SH-SY5Y (cell line): ENCODE results near the gene NOVA2.

ENCODE experiments used
- GATA2 ChIP-seq: IDR thresholded peaks from 2 replicates; pipeline ENCODE4 v1.6.1; 2011; ENCODE audit warnings: mild to moderate bottlenecking, low read depth, low read length
- GATA3 ChIP-seq: IDR thresholded peaks from 2 replicates; pipeline ENCODE4 v1.6.1; 2011; ENCODE audit warnings: low read depth, mild to moderate bottlenecking, low read length, moderate library complexity

- TF ChIP-seq GATA3 (no peak), GATA2 (no peak)
Observed at GRCh38 chr19:45978156-45978555, 4.5 kb upstream of the NOVA2 start.
